PFSK-1 (cell line): ENCODE data around the gene VSTM4.

ENCODE experiments used
- POLR2AphosphoS5 ChIP-seq: IDR thresholded peaks from 2 replicates; pipeline ENCODE4 v1.6.1; 2012; ENCODE audit warnings: low read depth, mild to moderate bottlenecking, control low read depth, low read length, moderate library complexity
- SIN3A ChIP-seq: IDR thresholded peaks from 2 replicates; pipeline ENCODE4 v1.6.1; 2012; ENCODE audit warnings: mild to moderate bottlenecking, low read length, moderate library complexity, borderline replicate concordance; ENCODE audit not compliant: insufficient read depth
- TAF1 ChIP-seq: IDR thresholded peaks from 2 replicates; pipeline ENCODE4 v1.6.1; 2012; ENCODE audit warnings: low read length, control low read depth, borderline replicate concordance; ENCODE audit not compliant: insufficient read depth
- TF ChIP-seq, protein P1 (sequence below), 2 experiments: IDR thresholded peaks; 2 replicates each; pipeline versions ENCODE4 v1.6.1 to v1.8.0; 2011 to 2012; ENCODE audit warnings: low read depth in 2 of 2, low read length in 2 of 2, control low read depth in 1 of 2, inconsistent platforms in 1 of 2, mild to moderate bottlenecking in 1 of 2, moderate library complexity in 1 of 2; ENCODE audit not compliant: insufficient read depth in 1 of 2

DNA sequence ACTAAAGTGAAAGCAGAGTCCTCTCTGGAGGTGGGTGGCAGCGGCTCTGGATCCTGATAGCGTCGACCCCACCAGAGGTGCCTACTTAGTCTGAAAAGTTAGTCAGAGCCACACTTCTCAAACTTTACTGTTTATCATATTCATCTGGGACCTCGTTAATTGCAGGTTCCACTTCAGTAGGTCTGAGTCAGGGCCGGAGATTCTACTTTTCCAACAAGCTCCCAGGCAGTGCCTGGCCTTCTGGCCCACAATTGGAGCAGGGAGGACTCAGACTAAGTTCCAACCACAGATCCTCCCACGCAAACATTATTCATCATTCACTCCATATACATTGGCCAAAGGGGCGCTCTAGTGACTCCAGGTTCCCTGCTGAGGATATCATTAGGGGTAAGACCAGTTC, 78.1 kb downstream of the VSTM4 start:
- TF ChIP-seq TAF1 = no peak
- TF ChIP-seq, protein P1, sequence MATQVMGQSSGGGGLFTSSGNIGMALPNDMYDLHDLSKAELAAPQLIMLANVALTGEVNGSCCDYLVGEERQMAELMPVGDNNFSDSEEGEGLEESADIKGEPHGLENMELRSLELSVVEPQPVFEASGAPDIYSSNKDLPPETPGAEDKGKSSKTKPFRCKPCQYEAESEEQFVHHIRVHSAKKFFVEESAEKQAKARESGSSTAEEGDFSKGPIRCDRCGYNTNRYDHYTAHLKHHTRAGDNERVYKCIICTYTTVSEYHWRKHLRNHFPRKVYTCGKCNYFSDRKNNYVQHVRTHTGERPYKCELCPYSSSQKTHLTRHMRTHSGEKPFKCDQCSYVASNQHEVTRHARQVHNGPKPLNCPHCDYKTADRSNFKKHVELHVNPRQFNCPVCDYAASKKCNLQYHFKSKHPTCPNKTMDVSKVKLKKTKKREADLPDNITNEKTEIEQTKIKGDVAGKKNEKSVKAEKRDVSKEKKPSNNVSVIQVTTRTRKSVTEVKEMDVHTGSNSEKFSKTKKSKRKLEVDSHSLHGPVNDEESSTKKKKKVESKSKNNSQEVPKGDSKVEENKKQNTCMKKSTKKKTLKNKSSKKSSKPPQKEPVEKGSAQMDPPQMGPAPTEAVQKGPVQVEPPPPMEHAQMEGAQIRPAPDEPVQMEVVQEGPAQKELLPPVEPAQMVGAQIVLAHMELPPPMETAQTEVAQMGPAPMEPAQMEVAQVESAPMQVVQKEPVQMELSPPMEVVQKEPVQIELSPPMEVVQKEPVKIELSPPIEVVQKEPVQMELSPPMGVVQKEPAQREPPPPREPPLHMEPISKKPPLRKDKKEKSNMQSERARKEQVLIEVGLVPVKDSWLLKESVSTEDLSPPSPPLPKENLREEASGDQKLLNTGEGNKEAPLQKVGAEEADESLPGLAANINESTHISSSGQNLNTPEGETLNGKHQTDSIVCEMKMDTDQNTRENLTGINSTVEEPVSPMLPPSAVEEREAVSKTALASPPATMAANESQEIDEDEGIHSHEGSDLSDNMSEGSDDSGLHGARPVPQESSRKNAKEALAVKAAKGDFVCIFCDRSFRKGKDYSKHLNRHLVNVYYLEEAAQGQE (IDR thresholded peaks at IDR 0.05; ENCODE audit: insufficient read depth in 1 of 2, low read depth in 2 of 2, low read length in 2 of 2) = no peak
- TF ChIP-seq POLR2AphosphoS5 = no peak
- no peak for TF ChIP-seq SIN3A
